Measurements from ENCODE around the gene DEDD2. TPM values are rescaled to one million over a fixed set of nuclear protein-coding genes. Genes with fewer than 3 reads are reported as not detected.
A peak's percentile ranks its signal among the peaks of the same experiment; 100 is the strongest.

Gene DEDD2
- total RNA-seq, 1 experiment from 2014 or later = 45.6 TPM

DNA sequence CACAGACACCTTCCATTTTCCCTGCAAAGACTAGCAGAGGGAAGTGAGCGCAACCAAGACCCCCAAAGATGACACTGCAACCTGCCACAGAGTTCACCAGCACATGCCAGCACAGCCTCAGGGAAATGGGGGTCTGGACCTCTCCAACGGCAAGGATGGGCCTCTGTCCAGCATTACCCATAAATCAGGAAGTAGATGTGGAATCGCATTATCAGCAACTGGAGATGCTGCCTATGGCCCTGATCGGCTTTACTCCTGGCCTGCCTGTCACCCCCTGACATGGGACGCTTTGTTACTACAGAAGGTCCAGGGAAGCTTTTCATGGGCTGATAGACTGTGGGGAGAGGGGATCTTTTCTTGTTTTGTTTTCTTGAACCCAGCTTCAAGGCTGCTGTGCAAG is 43.8 kb downstream of the DEDD2 start:
- H3K4me1 ChIP-seq (replicated peaks; ENCODE audit: insufficient read depth) = peaks cover 23% of the 10 kb centered on the region
- H3K27me3 ChIP-seq (ENCODE audit: insufficient read depth, low read depth) = peaks cover 31% of the 10 kb centered on the region
- peaks cover 18% of the 10 kb centered on the region; the same call in 1 of the 2 replicates for H3F3A ChIP-seq (ENCODE audit: insufficient read depth, low read depth)
- ChIA-PET CTCF (no interaction called here), POLR2A (ENCODE audit: unreplicated experiment) (no interaction called here)
- no peak overlapping the region for H3K27ac ChIP-seq
- BruUV-seq (replicated peaks) = no TSS peak
- no peaks in the 10 kb centered on the region for H3K9me3 ChIP-seq (ENCODE audit: insufficient read depth, low read depth)
- H2AFZ ChIP-seq = no peak overlapping the region
- no peak overlapping the region for H3K4me3 ChIP-seq
- H4K20me1 ChIP-seq (ENCODE audit: insufficient read depth) = 0 out of 2 replicates have a peak, but pooled peaks cover 3% of the 10 kb centered on the region
- no peaks in the 10 kb centered on the region for H3K9me2 ChIP-seq (ENCODE audit: insufficient read depth)
- H3K79me2 ChIP-seq (ENCODE audit: low read depth) = no peaks in the 10 kb centered on the region
- H3K4me2 ChIP-seq = no peak overlapping the region
- intact Hi-C loops (cut with micrococcal nuclease; ENCODE audit: unreplicated experiment) = no loop called here
- no peak for DNase-seq
- TF ChIP-seq, protein P1, sequence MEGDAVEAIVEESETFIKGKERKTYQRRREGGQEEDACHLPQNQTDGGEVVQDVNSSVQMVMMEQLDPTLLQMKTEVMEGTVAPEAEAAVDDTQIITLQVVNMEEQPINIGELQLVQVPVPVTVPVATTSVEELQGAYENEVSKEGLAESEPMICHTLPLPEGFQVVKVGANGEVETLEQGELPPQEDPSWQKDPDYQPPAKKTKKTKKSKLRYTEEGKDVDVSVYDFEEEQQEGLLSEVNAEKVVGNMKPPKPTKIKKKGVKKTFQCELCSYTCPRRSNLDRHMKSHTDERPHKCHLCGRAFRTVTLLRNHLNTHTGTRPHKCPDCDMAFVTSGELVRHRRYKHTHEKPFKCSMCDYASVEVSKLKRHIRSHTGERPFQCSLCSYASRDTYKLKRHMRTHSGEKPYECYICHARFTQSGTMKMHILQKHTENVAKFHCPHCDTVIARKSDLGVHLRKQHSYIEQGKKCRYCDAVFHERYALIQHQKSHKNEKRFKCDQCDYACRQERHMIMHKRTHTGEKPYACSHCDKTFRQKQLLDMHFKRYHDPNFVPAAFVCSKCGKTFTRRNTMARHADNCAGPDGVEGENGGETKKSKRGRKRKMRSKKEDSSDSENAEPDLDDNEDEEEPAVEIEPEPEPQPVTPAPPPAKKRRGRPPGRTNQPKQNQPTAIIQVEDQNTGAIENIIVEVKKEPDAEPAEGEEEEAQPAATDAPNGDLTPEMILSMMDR (conservative IDR thresholded peaks at IDR 0.05) = no peak
- TF ChIP-seq EZH2 (IDR thresholded peaks at IDR 0.05; ENCODE audit: low read depth) = no peak
- H3K36me3 ChIP-seq (ENCODE audit: low read depth) = no peaks in the 10 kb centered on the region

DNA sequence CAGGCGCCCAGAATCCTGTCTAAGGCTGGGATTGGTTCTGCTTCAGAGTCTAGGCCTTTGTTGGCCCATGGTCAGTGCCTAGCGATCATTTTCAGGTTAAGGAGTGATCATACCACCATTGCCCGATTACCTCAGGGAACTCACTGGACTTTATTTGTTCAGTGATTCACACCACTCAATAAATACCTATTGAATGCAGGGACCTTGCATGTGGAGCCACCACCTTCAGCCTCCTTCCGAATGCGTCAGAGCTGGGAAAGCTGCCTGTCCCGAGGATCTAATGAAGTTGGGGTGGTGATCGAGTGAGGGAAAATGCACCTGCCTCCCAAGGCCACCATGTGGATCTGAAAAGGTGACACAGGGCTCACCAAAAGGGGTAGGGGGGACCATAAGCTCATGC is 45.2 kb downstream of the DEDD2 start:
- peak overlapping the region; percentile 61 for H3K27ac ChIP-seq
- no peaks in the 10 kb centered on the region for H4K20me1 ChIP-seq (ENCODE audit: insufficient read depth)
- peak overlapping the region; percentile 41 for H3K4me2 ChIP-seq
- H3K4me3 ChIP-seq = no peak overlapping the region
- peaks cover 25% of the 10 kb centered on the region for H3K4me1 ChIP-seq (replicated peaks; ENCODE audit: insufficient read depth)
- H3F3A ChIP-seq (ENCODE audit: insufficient read depth, low read depth) = peaks cover 21% of the 10 kb centered on the region; the same call in 1 of the 2 replicates
- H3K27me3 ChIP-seq (ENCODE audit: insufficient read depth, low read depth) = peaks cover 16% of the 10 kb centered on the region; the same call in 1 of the 2 replicates
- H3K36me3 ChIP-seq (ENCODE audit: low read depth) = no peaks in the 10 kb centered on the region
- POLR2A ChIA-PET (ENCODE audit: unreplicated experiment) = interaction anchor here (0.6 kb wide), 1 partner anchor 59 kb away, joined by 3 read pairs; no protein-coding TSS in a partner anchor
- DNase-seq = peak; percentile 28 to 93
- intact Hi-C loops (cut with micrococcal nuclease; ENCODE audit: unreplicated experiment) = no loop called here
- H3K79me2 ChIP-seq (ENCODE audit: low read depth) = no peaks in the 10 kb centered on the region
- BruUV-seq (replicated peaks) = no TSS peak
- no peaks in the 10 kb centered on the region for H3K9me3 ChIP-seq (ENCODE audit: insufficient read depth, low read depth)
- H3K9me2 ChIP-seq (ENCODE audit: insufficient read depth) = no peaks in the 10 kb centered on the region
- TF ChIP-seq EZH2 (IDR thresholded peaks at IDR 0.05; ENCODE audit: low read depth) = no peak
- TF ChIP-seq, protein P1 (conservative IDR thresholded peaks at IDR 0.05) = no peak
- H2AFZ ChIP-seq = no peak overlapping the region
- CTCF ChIA-PET = no interaction called here

DNA sequence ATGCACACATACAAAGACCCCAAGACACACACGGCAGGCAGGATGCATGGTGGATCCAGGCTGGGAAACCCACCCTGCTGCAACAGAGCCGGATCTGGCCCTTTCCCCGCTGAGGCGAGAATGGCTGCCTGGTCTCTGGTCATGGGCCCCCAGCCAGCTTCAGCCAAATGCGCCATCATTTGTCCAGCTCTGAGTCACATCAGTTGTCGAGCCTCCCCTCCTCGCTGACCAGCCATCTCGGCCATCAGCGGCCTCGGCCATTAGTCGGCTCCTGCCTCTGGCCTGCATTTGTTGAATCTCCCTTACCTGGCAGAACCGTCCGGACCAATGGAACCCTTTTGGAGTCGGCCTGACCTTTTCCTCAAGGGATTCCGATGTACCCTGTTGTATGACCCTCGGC is 46.8 kb downstream of the DEDD2 start:
- Histone ChIP-seq H3K36me3 (ENCODE audit: low read depth) (no peaks in the 10 kb centered on the region), H3K27me3 (ENCODE audit: insufficient read depth, low read depth) (peaks cover 6% of the 10 kb centered on the region; the same call in 1 of the 2 replicates), H3K9me3 (ENCODE audit: insufficient read depth, low read depth) (no peaks in the 10 kb centered on the region), H3K79me2 (ENCODE audit: low read depth) (no peaks in the 10 kb centered on the region), H3K4me2 (no peak overlapping the region), H2AFZ (no peak overlapping the region), H3K9me2 (ENCODE audit: insufficient read depth) (no peaks in the 10 kb centered on the region), H3K4me3 (no peak overlapping the region), H3K27ac (no peak overlapping the region), H3F3A (ENCODE audit: insufficient read depth, low read depth) (peaks cover 36% of the 10 kb centered on the region; the same call in 1 of the 2 replicates), H4K20me1 (ENCODE audit: insufficient read depth) (no peaks in the 10 kb centered on the region), H3K4me1 (replicated peaks; ENCODE audit: insufficient read depth) (peaks cover 41% of the 10 kb centered on the region)
- BruUV-seq (replicated peaks) = no TSS peak
- no peak for DNase-seq
- ChIA-PET CTCF (no interaction called here), POLR2A (ENCODE audit: unreplicated experiment) (interaction anchor here (0.7 kb wide), 1 partner anchor 34 kb away, joined by 9 read pairs; no protein-coding TSS in a partner anchor)
- TF ChIP-seq EZH2 (IDR thresholded peaks at IDR 0.05; ENCODE audit: low read depth) = no peak
- intact Hi-C loops (cut with micrococcal nuclease; ENCODE audit: unreplicated experiment) = no loop called here
